WI38 (cell line): ENCODE results near the gene TYMS.

Source experiments
- H3K4me3 ChIP-seq: 2 replicates; pipeline ENCODE4 v1.5.1; 2011; ENCODE audit warnings: low read depth, mild to moderate bottlenecking, control low read depth, low read length
- CTCF ChIP-seq: IDR thresholded peaks from 2 replicates; pipeline ENCODE4 v1.5.1; 2012; ENCODE audit warnings: low read depth, mild to moderate bottlenecking, control low read depth, low read length

The TYMS gene

GRCh38 chr18:669077-669476 is 11.6 kb downstream of the TYMS start:
- TF ChIP-seq CTCF, result no peak
- H3K4me3 ChIP-seq, result no peak overlapping the region

- H3K4me3 ChIP-seq, result no peak overlapping the region
- no peak for TF ChIP-seq CTCF
Measured at GRCh38 chr18:670522-670921, 13.1 kb downstream of the TYMS start.

- H3K4me3 ChIP-seq, result no peak overlapping the region
- no peak for TF ChIP-seq CTCF
Measured at GRCh38 chr18:671405-671804, 14.0 kb downstream of the TYMS start.

- no peak overlapping the region for H3K4me3 ChIP-seq
- no peak for TF ChIP-seq CTCF
Measured at GRCh38 chr18:673317-673716, 15.9 kb downstream of the TYMS start.

- no peak for TF ChIP-seq CTCF
- no peak overlapping the region for H3K4me3 ChIP-seq
Measured at GRCh38 chr18:673769-674168, 16.3 kb downstream of the TYMS start.

GRCh38 chr18:675307-675706 is 17.9 kb downstream of the TYMS start:
- TF ChIP-seq CTCF, result no peak
- no peak overlapping the region for H3K4me3 ChIP-seq

- H3K4me3 ChIP-seq, result no peak overlapping the region
- TF ChIP-seq CTCF, result no peak
Measured at GRCh38 chr18:676069-676468, 18.6 kb downstream of the TYMS start.
